SK-N-SH treated with all-trans-retinoic acid at 6 μM for 48 hours (cell line): Measurements from ENCODE around the gene DAND5.

Source experiments
- BACH2 ChIP-seq: fragments of 250-450 bp; sonication (Bioruptor Pico); IDR thresholded peaks from 2 replicates; pipeline ENCODE4 v1.9.0; 2021; ENCODE audit warnings: mild to moderate bottlenecking, borderline replicate concordance
- CREB5 ChIP-seq: fragments of 250-450 bp; sonication (Bioruptor Pico); IDR thresholded peaks from 2 replicates; pipeline ENCODE4 v1.5.1; 2020; ENCODE audit warnings: low read depth, mild to moderate bottlenecking, moderate library complexity
- ESRRG ChIP-seq: fragments of 250-450 bp; sonication (Bioruptor Pico); IDR thresholded peaks from 2 replicates; pipeline ENCODE4 v1.6.1; 2021; ENCODE audit warnings: mild to moderate bottlenecking
- GLIS3 ChIP-seq: fragments of 250-450 bp; sonication (Bioruptor Pico); IDR thresholded peaks from 2 replicates; pipeline ENCODE4 v1.5.0; 2020; ENCODE audit warnings: mild to moderate bottlenecking, moderate library complexity
- POU6F1 ChIP-seq: fragments of 250-450 bp; sonication (Bioruptor Pico); IDR thresholded peaks from 2 replicates; pipeline ENCODE4 v1.8.0; 2021; ENCODE audit warnings: low read depth, mild to moderate bottlenecking, moderate library complexity, borderline replicate concordance
- PPARA ChIP-seq: fragments of 250-450 bp; sonication (Bioruptor Pico); IDR thresholded peaks from 2 replicates; pipeline ENCODE4 v1.5.0; 2020; ENCODE audit warnings: mild to moderate bottlenecking, borderline replicate concordance
- ZFP3 ChIP-seq: fragments of 250-450 bp; sonication (Bioruptor Pico); IDR thresholded peaks from 2 replicates; pipeline ENCODE4 v1.5.0; 2020; ENCODE audit warnings: mild to moderate bottlenecking, moderate library complexity

- TF ChIP-seq POU6F1 (CRISPR knock-in tag) (no peak), GLIS3 (CRISPR knock-in tag) (no peak), BACH2 (CRISPR knock-in tag) (no peak), PPARA (no peak), CREB5 (CRISPR knock-in tag) (no peak), ESRRG (CRISPR knock-in tag) (no peak), ZFP3 (CRISPR knock-in tag) (no peak)
Observed at GRCh38 chr19:12949363-12950283, 19.8 kb upstream of the DAND5 start.
